Neural cell (in vitro differentiated cells): Measurements from ENCODE around the gene PTK6.

ENCODE experiments used
- EP300 ChIP-seq: fragments of 450-650 bp; conservative IDR thresholded peaks from 2 replicates; pipeline ENCODE4 v1.6.1; 2014; ENCODE audit warnings: antibody characterized with exemption, mild to moderate bottlenecking, moderate library complexity; ENCODE audit not compliant: poor library complexity, severe bottlenecking
- EZH2 ChIP-seq: fragments of 200-600, 300-800 bp; shearing (Covaris generic), sonication (generic); IDR thresholded peaks from 2 replicates; pipeline ENCODE4 v1.6.1; 2014; ENCODE audit warnings: antibody characterized with exemption, low read length, borderline replicate concordance, mild to moderate bottlenecking; ENCODE audit not compliant: insufficient read depth, poor library complexity, severe bottlenecking
- MXI1 ChIP-seq: fragments of 450-650 bp; conservative IDR thresholded peaks from 2 replicates; pipeline ENCODE4 v1.6.1; 2014; ENCODE audit warnings: antibody characterized with exemption, mild to moderate bottlenecking; ENCODE audit not compliant: poor library complexity, severe bottlenecking
- POLR2AphosphoS5 ChIP-seq: IDR thresholded peaks from 2 replicates; pipeline ENCODE4 v1.6.1; 2012
- RAD21 ChIP-seq: fragments of 450-650 bp; conservative IDR thresholded peaks from 2 replicates; pipeline ENCODE4 v1.6.1; 2014; ENCODE audit warnings: antibody characterized with exemption, mild to moderate bottlenecking, moderate library complexity
- TF ChIP-seq, protein P1 (sequence below): fragments of 450-650 bp; IDR thresholded peaks from 2 replicates; pipeline ENCODE4 v1.5.1; 2014; ENCODE audit warnings: antibody characterized with exemption, mild to moderate bottlenecking, moderate library complexity; ENCODE audit not compliant: poor library complexity, severe bottlenecking
- TF ChIP-seq, protein P2 (sequence below): IDR thresholded peaks from 2 replicates; pipeline ENCODE4 v1.6.1; 2012; ENCODE audit warnings: borderline replicate concordance

DNA sequence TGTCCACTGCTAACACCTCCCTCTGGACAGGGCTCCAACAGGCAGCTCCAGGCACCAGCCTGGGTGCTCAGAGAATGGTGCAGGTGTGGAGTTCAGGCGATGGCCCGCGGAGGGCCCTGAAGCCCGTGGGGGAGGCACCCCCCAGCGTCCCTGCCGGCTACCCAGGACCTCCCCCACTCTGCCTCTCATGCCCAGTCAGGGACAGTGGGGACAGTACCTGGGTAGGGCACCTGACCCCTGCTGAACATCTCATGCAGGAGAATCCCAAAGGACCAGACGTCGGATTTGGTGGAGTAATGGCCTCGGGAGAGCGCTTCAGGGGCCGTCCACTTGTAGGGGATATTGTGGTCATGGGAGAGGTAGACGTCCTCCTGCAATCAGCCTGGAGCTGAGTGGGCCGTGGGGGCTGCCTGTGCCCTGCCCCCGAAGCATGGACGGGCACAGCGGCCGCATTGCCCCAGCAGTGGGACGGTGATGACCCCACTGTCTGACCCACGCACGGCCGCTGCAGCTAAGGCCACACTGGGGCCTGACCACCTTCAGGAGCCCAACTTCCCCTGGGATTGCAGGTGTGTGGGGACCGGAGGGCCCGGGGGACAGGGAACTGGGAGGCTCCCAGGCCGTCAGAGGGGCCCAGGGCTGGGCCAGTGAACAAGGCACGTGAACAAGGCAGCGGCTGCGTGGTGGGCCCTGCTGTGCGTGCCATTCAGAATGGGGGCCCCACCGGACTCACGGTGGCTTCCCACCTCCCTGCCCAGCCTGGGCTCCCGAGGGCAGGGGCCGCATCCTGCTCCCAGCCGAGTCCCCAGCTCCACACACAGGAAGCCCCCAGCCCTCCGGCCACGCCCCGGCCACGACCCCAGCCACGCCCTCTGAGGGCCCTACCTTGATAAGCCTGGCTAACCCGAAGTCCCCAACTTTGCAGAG lies 7.1 kb downstream of the PTK6 start:
- TF ChIP-seq, protein P1, sequence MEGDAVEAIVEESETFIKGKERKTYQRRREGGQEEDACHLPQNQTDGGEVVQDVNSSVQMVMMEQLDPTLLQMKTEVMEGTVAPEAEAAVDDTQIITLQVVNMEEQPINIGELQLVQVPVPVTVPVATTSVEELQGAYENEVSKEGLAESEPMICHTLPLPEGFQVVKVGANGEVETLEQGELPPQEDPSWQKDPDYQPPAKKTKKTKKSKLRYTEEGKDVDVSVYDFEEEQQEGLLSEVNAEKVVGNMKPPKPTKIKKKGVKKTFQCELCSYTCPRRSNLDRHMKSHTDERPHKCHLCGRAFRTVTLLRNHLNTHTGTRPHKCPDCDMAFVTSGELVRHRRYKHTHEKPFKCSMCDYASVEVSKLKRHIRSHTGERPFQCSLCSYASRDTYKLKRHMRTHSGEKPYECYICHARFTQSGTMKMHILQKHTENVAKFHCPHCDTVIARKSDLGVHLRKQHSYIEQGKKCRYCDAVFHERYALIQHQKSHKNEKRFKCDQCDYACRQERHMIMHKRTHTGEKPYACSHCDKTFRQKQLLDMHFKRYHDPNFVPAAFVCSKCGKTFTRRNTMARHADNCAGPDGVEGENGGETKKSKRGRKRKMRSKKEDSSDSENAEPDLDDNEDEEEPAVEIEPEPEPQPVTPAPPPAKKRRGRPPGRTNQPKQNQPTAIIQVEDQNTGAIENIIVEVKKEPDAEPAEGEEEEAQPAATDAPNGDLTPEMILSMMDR: no peak
- TF ChIP-seq, protein P2, sequence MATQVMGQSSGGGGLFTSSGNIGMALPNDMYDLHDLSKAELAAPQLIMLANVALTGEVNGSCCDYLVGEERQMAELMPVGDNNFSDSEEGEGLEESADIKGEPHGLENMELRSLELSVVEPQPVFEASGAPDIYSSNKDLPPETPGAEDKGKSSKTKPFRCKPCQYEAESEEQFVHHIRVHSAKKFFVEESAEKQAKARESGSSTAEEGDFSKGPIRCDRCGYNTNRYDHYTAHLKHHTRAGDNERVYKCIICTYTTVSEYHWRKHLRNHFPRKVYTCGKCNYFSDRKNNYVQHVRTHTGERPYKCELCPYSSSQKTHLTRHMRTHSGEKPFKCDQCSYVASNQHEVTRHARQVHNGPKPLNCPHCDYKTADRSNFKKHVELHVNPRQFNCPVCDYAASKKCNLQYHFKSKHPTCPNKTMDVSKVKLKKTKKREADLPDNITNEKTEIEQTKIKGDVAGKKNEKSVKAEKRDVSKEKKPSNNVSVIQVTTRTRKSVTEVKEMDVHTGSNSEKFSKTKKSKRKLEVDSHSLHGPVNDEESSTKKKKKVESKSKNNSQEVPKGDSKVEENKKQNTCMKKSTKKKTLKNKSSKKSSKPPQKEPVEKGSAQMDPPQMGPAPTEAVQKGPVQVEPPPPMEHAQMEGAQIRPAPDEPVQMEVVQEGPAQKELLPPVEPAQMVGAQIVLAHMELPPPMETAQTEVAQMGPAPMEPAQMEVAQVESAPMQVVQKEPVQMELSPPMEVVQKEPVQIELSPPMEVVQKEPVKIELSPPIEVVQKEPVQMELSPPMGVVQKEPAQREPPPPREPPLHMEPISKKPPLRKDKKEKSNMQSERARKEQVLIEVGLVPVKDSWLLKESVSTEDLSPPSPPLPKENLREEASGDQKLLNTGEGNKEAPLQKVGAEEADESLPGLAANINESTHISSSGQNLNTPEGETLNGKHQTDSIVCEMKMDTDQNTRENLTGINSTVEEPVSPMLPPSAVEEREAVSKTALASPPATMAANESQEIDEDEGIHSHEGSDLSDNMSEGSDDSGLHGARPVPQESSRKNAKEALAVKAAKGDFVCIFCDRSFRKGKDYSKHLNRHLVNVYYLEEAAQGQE: no peak
- TF ChIP-seq EZH2 (no peak), MXI1 (no peak), EP300 (no peak), RAD21 (no peak), POLR2AphosphoS5 (no peak)
